HG03175 (cell line): ENCODE results near the gene LMAN1L.

Experiments used
- ATAC-seq: cut with Tn5 transposase; IDR thresholded peaks from one replicate; pipeline ENCODE4 v1.9.1; 2021; ENCODE audit warnings: mild to moderate bottlenecking, moderate library complexity; ENCODE audit not compliant: unreplicated experiment

Gene LMAN1L

GRCh38 chr15:74815121-74815934, 2.7 kb downstream of the LMAN1L start:
- no peak for ATAC-seq

GRCh38 chr15:74815961-74816360, 3.3 kb downstream of the LMAN1L start:
- no peak for ATAC-seq

DNA sequence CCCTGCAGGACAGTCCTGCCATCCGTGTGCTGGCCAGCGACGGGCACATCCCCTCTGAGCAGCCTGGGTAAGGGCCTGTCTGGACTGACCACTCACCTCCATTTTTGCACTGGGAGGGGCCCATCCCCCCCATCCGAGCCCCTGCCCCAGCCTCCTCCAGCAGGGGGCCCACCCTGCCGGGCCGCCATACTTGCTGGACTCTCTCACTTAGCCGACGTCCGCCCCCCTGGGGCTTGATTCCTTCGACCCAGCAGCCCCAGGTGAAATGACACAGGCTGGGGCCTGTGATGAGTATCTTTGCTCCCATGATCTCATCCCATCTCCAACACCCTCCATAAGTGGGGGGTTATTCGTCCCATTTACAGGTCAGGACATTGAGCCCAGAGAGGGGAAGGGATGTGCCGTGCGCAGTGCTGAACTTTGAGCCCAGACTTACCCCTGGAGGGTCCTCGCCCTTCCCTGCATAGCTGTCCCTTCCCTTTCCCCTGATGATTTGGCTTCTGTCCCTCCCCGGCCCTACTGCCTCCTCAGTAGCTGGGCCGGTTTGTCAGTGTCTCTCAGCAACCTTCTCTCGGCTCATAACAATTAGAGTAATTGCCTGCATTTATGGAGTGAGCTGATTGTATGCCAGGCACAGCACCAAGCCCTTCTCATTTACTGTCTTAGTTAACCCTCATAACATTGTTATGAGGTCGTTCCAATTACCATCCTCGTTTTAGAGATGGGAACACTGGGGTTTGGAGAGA, 4.2 kb downstream of the LMAN1L start:
- ATAC-seq = no peak

DNA sequence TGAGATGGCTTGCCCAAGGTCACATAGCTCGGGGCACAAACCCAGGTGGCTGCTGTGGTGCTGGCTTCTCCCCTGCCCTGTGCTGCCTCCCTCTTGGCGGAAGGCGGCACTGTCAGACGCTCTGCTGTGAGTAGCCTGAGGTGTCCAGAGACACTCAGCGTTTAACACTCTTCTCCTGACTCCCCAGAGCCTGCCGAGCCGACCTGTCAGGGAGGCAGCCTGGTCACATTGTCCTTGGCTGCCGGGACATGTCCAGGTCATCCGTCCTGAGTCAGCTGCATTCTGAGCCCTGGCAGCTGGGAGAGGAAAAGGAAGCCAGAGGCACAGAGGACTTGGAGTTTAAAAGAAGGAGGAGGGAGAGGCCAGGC, 4.7 kb downstream of the LMAN1L start:
- no peak for ATAC-seq

- no peak for ATAC-seq
Measured at GRCh38 chr15:74820056-74820455, 7.4 kb downstream of the LMAN1L start.

- peak; percentile 88 for ATAC-seq
Measured at GRCh38 chr15:74821091-74821789, 8.6 kb downstream of the LMAN1L start.

DNA sequence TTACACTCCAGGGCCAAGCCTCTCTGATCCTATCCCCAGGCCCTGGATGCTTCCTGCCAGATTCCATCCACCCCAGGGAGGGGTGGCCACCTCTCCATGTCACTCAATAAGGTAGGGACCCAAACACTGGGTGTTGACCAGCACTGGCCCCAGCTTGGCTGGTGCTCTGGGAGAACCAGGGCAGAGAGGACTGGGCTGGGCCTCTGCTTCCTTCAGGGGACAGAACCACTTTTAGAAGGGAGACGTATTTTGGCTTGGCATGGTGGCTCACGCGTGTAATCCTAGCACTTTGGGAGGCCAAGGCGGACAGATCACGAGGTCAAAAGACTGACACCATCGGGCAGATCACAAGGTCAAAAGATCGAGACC, 9.1 kb downstream of the LMAN1L start:
- no peak for ATAC-seq

DNA sequence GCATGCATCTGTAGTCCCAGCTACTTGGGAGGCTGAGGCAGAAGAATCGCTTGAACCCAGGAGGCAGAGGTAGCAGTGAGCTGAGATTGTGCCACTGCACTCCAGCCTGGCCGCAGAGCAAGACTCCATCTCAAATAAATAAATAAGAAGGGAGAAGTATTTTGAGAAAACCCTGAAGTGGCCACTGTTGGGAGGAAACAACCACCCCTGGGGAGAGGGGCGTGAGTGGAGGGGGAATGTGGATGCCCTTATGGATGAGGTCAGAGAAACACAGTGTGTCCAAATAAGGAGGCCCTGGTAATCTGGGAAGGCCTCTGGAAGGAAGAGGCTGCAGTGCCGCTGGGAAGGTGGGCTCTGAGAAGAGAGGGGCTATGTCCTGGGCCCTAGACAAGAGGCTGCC, 9.6 kb downstream of the LMAN1L start:
- ATAC-seq = no peak

GRCh38 chr15:74823324-74823723, 10.7 kb downstream of the LMAN1L start:
- ATAC-seq = no peak

DNA sequence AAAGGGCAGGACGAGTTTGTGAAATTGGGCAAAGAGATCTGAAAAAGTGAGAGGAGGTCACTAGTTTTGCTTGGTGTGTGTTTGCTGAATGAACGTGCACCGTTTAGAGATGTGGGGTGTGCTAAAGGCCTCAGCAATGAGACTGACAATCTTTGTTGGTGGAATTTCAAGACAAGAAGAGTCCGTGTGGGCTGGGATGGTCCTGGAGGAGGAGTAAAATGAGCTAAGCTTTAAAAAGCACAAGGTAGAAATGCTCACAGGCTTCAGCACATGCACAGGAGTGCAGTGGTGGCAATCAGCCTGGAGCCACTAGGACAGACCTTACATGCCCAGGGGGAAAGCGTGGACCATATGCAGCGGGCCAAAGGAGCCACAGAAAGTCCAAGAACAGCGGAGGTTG, 12.3 kb downstream of the LMAN1L start:
- ATAC-seq = no peak

- no peak for ATAC-seq
Measured at GRCh38 chr15:74825866-74826265, 13.2 kb downstream of the LMAN1L start.

GRCh38 chr15:74826364-74826819, 13.8 kb downstream of the LMAN1L start, which contains the start of gene CPLX3:
Gene CPLX3 (plus strand): TSS chr15:74826627. CDS start chr15:74826704, 77 bp downstream.
- ATAC-seq = no peak

- no peak for ATAC-seq
Measured at GRCh38 chr15:74826921-74827320, 14.3 kb downstream of the LMAN1L start.

GRCh38 chr15:74827614-74828013, 15.0 kb downstream of the LMAN1L start:
- no peak for ATAC-seq

DNA sequence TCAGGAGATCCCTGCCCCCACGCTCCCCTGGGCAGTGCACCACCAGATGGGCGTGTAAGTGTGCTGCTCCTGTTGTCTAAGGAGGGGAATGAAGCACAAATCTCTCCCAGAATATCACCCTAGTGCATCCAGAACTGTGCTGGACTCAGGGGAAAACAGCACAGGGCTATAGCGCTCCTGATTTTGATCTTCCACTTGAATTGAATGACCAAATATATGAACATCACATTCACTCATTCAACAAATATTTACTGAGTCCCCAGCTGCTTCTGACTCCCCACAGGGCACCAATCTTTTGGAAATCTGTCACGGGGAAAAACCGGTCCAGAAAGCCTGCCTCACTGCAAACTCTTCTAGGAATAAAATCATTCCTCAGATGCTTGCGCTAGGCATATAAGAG, 16.2 kb downstream of the LMAN1L start:
- ATAC-seq = no peak

DNA sequence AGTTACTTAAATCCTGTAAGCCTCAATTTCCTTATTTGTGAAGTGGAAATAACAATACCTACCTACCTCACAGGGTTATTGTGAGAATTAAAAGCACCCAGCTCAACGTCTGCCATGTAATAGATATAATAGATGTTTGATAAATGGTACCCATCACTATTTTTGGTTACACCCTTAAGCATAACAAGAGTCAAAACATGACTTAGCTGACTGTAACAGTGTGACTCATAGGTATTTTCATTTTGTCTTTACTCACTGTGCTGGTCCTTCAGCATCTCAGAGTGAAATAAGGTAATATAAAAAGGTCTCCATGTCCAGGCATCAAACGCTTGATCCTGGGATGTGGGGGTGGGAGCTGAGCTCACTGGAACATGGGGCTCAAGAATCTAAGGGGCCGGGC, 16.9 kb downstream of the LMAN1L start:
- ATAC-seq = no peak

- no peak for ATAC-seq
Measured at GRCh38 chr15:74829991-74830390, 17.4 kb downstream of the LMAN1L start.

DNA sequence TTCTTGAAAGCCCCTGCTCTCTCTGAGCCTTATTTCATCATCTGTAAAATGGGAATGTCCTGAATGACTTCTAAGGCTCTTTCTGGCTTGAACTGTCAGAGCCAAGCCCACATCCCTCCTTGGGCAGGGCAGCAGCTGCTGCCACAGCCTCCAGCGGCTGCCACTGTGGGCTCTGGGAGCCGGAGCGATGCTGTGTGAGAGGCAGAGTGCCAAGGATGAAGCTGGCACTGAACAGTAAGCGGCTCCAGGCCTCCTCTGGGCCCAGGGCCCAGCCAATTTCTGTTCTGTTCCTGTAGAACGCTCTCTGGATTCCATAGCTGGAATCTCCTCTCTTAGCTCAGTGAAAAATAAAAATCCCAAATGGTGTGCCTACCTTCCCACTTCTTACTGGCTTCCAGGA, 18.2 kb downstream of the LMAN1L start:
- ATAC-seq = no peak

- no peak for ATAC-seq
Measured at GRCh38 chr15:74831813-74832495, 19.3 kb downstream of the LMAN1L start.

DNA sequence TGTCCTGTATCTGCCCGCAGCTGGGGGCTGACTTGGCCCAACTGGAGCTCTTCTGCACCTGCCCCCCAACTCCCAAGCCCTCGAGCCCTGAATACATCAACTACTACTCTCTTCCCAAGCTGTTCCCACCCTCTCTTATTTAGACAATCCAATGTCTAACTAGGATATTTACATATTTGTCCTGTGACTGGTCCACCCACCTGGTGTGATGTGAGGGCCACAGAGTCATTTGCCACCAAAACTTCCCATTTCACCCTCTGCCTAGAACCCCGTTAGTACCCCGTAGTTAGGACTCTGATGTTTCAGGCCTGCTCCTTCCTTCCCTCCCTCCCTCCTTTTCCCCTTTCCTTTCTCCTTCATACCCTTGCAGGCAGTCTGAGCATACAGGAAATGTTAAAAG, 20.2 kb downstream of the LMAN1L start:
- ATAC-seq = no peak
